Endodermal cell (in vitro differentiated cells): ENCODE results near the gene QKI. TPM values are rescaled to one million over a fixed set of nuclear protein-coding genes. Genes with fewer than 3 reads are reported as not detected.

Experiments
- DNase-seq: peaks from one replicate; pipeline ENCODE4 v3.0.0-alpha.2; 2017
- H3K27ac ChIP-seq: 2 replicates; pipeline ENCODE4 v1.5.1; 2013; ENCODE audit warnings: mild to moderate bottlenecking, low read depth, low read length, moderate library complexity
- H3K27me3 ChIP-seq: 2 replicates; pipeline ENCODE4 v1.6.1; 2013; ENCODE audit warnings: mild to moderate bottlenecking, low read length, moderate library complexity; ENCODE audit not compliant: insufficient read depth, control insufficient read depth, poor library complexity, severe bottlenecking
- H3K36me3 ChIP-seq: 2 replicates; pipeline ENCODE4 v1.7.0; 2013; ENCODE audit warnings: mild to moderate bottlenecking, low read length, moderate library complexity; ENCODE audit not compliant: control insufficient read depth, insufficient read depth
- H3K4me1 ChIP-seq: one replicate; pipeline ENCODE4 v1.7.0; 2013; ENCODE audit warnings: low read length; ENCODE audit not compliant: control insufficient read depth, insufficient read depth
- H3K4me3 ChIP-seq: 2 replicates; pipeline ENCODE4 v1.5.1; 2013; ENCODE audit warnings: mild to moderate bottlenecking, low read length, moderate library complexity
- H3K9ac ChIP-seq: 2 replicates; pipeline ENCODE4 v1.6.1; 2013; ENCODE audit warnings: mild to moderate bottlenecking, low read length, moderate library complexity; ENCODE audit not compliant: poor library complexity, severe bottlenecking; ENCODE audit errors: extremely low read depth
- H3K9me3 ChIP-seq: 2 replicates; pipeline ENCODE4 v1.6.1; 2013; ENCODE audit warnings: mild to moderate bottlenecking, low read length, moderate library complexity; ENCODE audit not compliant: control insufficient read depth
- H3K27ac Mint-ChIP-seq: 2 replicates; pipeline ENCODE4 v1.8.0; 2020; ENCODE audit warnings: mixed read lengths
- H3K27me3 Mint-ChIP-seq: 2 replicates; pipeline ENCODE4 v1.8.0; 2021; ENCODE audit warnings: mild to moderate bottlenecking, mixed read lengths; ENCODE audit not compliant: insufficient read depth
- H3K36me3 Mint-ChIP-seq: 2 replicates; pipeline ENCODE4 v1.8.0; 2020; ENCODE audit warnings: low read depth, mixed read lengths
- H3K4me1 Mint-ChIP-seq: 2 replicates; pipeline ENCODE4 v1.8.0; 2020; ENCODE audit warnings: mixed read lengths
- H3K4me3 Mint-ChIP-seq: 2 replicates; pipeline ENCODE4 v1.8.0; 2020; ENCODE audit warnings: mild to moderate bottlenecking, moderate library complexity, mixed read lengths
- H3K9me3 Mint-ChIP-seq: 2 replicates; pipeline ENCODE4 v1.8.0; 2020; ENCODE audit warnings: mild to moderate bottlenecking, mixed read lengths
- CTCF ChIP-seq: fragments of 200-600 bp; sonication (generic); conservative IDR thresholded peaks from 2 replicates; pipeline ENCODE4 v1.5.0; 2021; ENCODE audit warnings: antibody characterized with exemption, mild to moderate bottlenecking
- WGBS, 2 experiments: methylation state at CpG; one replicate each; pipeline versions ENCODE4 v1.1.5 to v1.1.7; 2013; ENCODE audit warnings: missing lambda C conversion rate in 2 of 2, mixed read lengths in 1 of 2; ENCODE audit not compliant: insufficient coverage in 1 of 2, insufficient read length in 1 of 2; 5-methylcytosine and 5-hydroxymethylcytosine counted together
- total RNA-seq, 2 donors: library from RNA; stranded (reverse); fragmentation: NEBNext Ultra II Directional in 1 of 2; extraction: Animal tissue kit (Norgen Biotek cat#: 25700) in 1 of 2; gene quantifications; 2 replicates in 1 of 2; 3 replicates in 1 of 2; pipeline ENCODE4 v1.2.1, GENCODE V29; 2021

The QKI gene
- total RNA-seq, 2 donors from 2014 or later, result 93.3 to 107 TPM

GRCh38 chr6:163616452-163616851, 201.9 kb downstream of the QKI start:
- Mint-ChIP-seq H3K4me1 (no peaks in the 10 kb centered on the region), H3K36me3 (no peaks in the 10 kb centered on the region), H3K4me3 (no peak overlapping the region), H3K9me3 (no peaks in the 10 kb centered on the region), H3K27me3 (peaks cover 3% of the 10 kb centered on the region), H3K27ac (no peak overlapping the region)
- no peak for DNase-seq
- no peak overlapping the region for H3K4me3 ChIP-seq
- no peaks in the 10 kb centered on the region for H3K9me3 ChIP-seq
- 94 to 95% methylated on average over 2 to 4 of the region's 4 CpGs for WGBS, 2 experiments
- no peaks in the 10 kb centered on the region for H3K27me3 ChIP-seq
- no peak overlapping the region for H3K9ac ChIP-seq
- no peaks in the 10 kb centered on the region for H3K4me1 ChIP-seq
- no peaks in the 10 kb centered on the region for H3K36me3 ChIP-seq
- H3K27ac ChIP-seq, result no peak overlapping the region
- no peak for TF ChIP-seq CTCF

- H3K4me3 ChIP-seq, result no peak overlapping the region
- no peaks in the 10 kb centered on the region for H3K9me3 ChIP-seq
- peaks cover 3% of the 10 kb centered on the region for H3K27me3 Mint-ChIP-seq
- no peaks in the 10 kb centered on the region for H3K4me1 ChIP-seq
- no peak overlapping the region for H3K9ac ChIP-seq
- H3K36me3 Mint-ChIP-seq, result no peaks in the 10 kb centered on the region
- H3K4me3 Mint-ChIP-seq, result no peak overlapping the region
- no peak for DNase-seq
- H3K27me3 ChIP-seq, result no peaks in the 10 kb centered on the region
- no peak overlapping the region for H3K27ac ChIP-seq
- H3K27ac Mint-ChIP-seq, result no peak overlapping the region
- H3K4me1 Mint-ChIP-seq, result no peaks in the 10 kb centered on the region
- H3K36me3 ChIP-seq, result no peaks in the 10 kb centered on the region
- TF ChIP-seq CTCF, result no peak
- WGBS, 2 experiments, result 86 to 100% methylated on average over 4 to 5 of the region's 6 CpGs
- H3K9me3 Mint-ChIP-seq, result no peaks in the 10 kb centered on the region
Observed at GRCh38 chr6:163617549-163617948, 203.0 kb downstream of the QKI start.

- Histone ChIP-seq H3K4me1 (no peaks in the 10 kb centered on the region), H3K36me3 (no peaks in the 10 kb centered on the region), H3K4me3 (no peak overlapping the region), H3K9ac (no peak overlapping the region), H3K9me3 (no peaks in the 10 kb centered on the region), H3K27ac (no peak overlapping the region), H3K27me3 (no peaks in the 10 kb centered on the region)
- Mint-ChIP-seq H3K27ac (no peak overlapping the region), H3K36me3 (no peaks in the 10 kb centered on the region), H3K4me3 (no peak overlapping the region), H3K9me3 (no peaks in the 10 kb centered on the region), H3K27me3 (peaks cover 3% of the 10 kb centered on the region), H3K4me1 (no peaks in the 10 kb centered on the region)
- DNase-seq, result peak; percentile 7
- TF ChIP-seq CTCF, result no peak
- 88 to 100% methylated on average over 3 to 5 of the region's 5 CpGs for WGBS, 2 experiments
Observed at GRCh38 chr6:163620101-163620500, 205.6 kb downstream of the QKI start.
